ENCODE data around the gene AP2A2. TPM values are rescaled to one million over a fixed set of nuclear protein-coding genes. Genes with fewer than 3 reads are reported as not detected.

AP2A2 gene
- total RNA-seq, 1 donor from 2014 or later: 78.1 TPM

DNA sequence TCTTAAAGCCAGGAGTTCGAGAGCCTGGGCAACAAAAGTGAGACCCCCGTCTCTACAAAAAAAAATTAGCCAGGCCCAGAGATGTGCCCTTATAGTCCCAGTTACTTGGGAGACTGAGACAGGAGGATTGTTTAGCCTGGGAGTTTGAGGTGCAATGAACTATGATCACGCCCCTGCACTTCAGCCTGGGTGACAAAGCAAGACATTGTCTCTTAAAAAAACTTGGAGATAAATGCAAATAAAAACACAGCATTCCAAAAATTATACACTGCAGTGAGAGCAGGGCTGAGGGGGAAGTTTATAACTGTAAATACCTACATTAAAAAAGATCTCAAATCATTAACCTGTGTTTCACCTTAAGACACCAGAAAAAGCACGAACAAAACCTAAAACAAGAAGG is 22.1 kb downstream of the AP2A2 start:
- DNase-seq (ENCODE audit: low read depth, low spot score): no peak
- no peaks in the 10 kb centered on the region for H3K9me3 Mint-ChIP-seq
- H3K27me3 Mint-ChIP-seq (ENCODE audit: low read depth): no peaks in the 10 kb centered on the region
- H3K4me3 Mint-ChIP-seq: no peak overlapping the region
- H3K4me1 Mint-ChIP-seq: peaks cover 48% of the 10 kb centered on the region
- TF ChIP-seq CTCF (conservative IDR thresholded peaks at IDR 0.05): no peak
- peaks cover 21% of the 10 kb centered on the region for H3K36me3 Mint-ChIP-seq (ENCODE audit: low read depth)
- no peak overlapping the region for H3K27ac Mint-ChIP-seq (ENCODE audit: unreplicated experiment)

- H3K4me1 Mint-ChIP-seq: peaks cover 40% of the 10 kb centered on the region
- no peak for TF ChIP-seq CTCF (conservative IDR thresholded peaks at IDR 0.05)
- no peak overlapping the region for H3K27ac Mint-ChIP-seq (ENCODE audit: unreplicated experiment)
- H3K27me3 Mint-ChIP-seq (ENCODE audit: low read depth): no peaks in the 10 kb centered on the region
- no peaks in the 10 kb centered on the region for H3K9me3 Mint-ChIP-seq
- H3K36me3 Mint-ChIP-seq (ENCODE audit: low read depth): peaks cover 15% of the 10 kb centered on the region
- no peak for DNase-seq (ENCODE audit: low read depth, low spot score)
- no peak overlapping the region for H3K4me3 Mint-ChIP-seq
Measured at GRCh38 chr11:951507-951906, 25.8 kb downstream of the AP2A2 start.

DNA sequence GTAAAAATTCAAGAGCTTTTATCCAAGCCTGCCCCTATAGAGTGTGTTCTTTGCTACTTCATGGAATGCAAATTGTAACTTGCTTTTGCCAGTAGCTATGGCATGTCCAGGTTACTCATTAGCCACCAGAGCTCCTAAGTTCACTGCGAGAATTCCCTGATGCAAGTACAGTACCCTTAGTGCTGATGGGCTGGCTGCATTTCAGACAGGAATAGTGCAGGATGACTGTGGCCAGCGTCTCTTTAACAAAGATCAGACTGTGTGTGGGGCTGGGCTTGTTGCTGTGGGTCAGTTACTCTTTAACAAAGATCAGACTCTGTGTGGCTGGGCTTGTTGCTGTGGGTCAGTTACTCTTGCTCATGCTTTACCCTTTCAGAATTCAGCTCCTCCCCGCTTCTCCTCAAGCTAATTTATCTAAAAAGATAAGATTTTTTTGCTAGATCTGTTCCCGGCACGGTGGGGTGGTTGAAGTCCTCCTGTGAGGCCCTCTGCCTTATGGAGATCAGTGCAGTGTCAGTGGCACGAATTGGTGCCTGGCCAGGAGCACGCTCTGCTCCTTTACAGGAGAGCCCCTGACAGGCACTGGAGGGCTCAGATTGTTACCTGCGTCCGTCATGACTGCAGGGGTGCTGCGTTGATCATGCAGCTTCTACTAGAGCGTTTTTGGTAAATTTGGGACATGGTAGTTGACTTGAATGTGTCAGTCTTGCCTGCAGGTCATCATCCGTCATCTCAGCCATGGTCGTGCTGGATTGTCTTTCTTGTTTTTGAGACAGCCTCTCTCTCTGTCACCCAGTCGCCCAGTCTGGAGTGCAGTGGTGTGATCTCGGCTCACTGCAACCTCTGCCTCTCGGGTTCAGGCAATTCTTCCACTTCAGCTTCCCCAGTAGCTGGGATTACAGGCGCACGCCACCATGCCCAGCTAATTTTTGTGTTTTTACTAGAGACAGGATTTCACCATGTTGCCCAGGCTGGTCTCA is 27.0 kb downstream of the AP2A2 start:
- Mint-ChIP-seq H3K9me3 (no peaks in the 10 kb centered on the region), H3K36me3 (ENCODE audit: low read depth) (peaks cover 15% of the 10 kb centered on the region), H3K27ac (ENCODE audit: unreplicated experiment) (peak overlapping the region; percentile 68), H3K27me3 (ENCODE audit: low read depth) (no peaks in the 10 kb centered on the region), H3K4me1 (peaks cover 49% of the 10 kb centered on the region), H3K4me3 (peak overlapping the region; percentile 39)
- TF ChIP-seq CTCF (conservative IDR thresholded peaks at IDR 0.05): no peak
- no peak for DNase-seq (ENCODE audit: low read depth, low spot score)

DNA sequence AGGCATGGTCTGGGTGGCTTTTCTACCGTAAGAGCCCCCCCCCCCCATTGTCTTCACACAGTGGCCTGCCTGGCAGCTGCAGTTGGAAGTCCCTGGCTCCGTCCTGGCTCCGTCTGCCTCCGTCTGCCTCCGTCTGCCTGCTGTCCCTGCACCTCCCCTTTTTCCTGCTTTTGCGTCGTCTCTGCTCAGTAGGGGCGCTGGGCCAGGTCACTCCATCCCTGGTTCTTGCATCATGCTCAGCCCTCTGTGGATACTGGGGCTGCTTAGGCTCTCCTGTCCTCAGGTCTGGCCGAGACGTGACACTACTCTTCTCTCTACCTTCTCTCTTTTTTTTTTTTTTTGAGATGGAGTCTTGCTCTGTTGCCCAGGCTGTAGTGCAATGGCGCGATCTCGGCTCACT is 27.8 kb downstream of the AP2A2 start:
- no peak for TF ChIP-seq CTCF (conservative IDR thresholded peaks at IDR 0.05)
- Mint-ChIP-seq H3K27ac (ENCODE audit: unreplicated experiment) (no peak overlapping the region), H3K4me1 (peaks cover 50% of the 10 kb centered on the region), H3K9me3 (no peaks in the 10 kb centered on the region), H3K36me3 (ENCODE audit: low read depth) (peaks cover 10% of the 10 kb centered on the region), H3K27me3 (ENCODE audit: low read depth) (no peaks in the 10 kb centered on the region), H3K4me3 (no peak overlapping the region)
- no peak for DNase-seq (ENCODE audit: low read depth, low spot score)

GRCh38 chr11:954392-955153 is 28.9 kb downstream of the AP2A2 start:
- H3K27ac Mint-ChIP-seq (ENCODE audit: unreplicated experiment): no peak overlapping the region
- TF ChIP-seq CTCF (conservative IDR thresholded peaks at IDR 0.05): no peak
- no peak for DNase-seq (ENCODE audit: low read depth, low spot score)
- no peak overlapping the region for H3K4me3 Mint-ChIP-seq
- no peaks in the 10 kb centered on the region for H3K9me3 Mint-ChIP-seq
- peaks cover 4% of the 10 kb centered on the region for H3K36me3 Mint-ChIP-seq (ENCODE audit: low read depth)
- H3K4me1 Mint-ChIP-seq: peaks cover 50% of the 10 kb centered on the region
- no peaks in the 10 kb centered on the region for H3K27me3 Mint-ChIP-seq (ENCODE audit: low read depth)
